Karpas-422 (cell line): ENCODE measurements around the gene PLPP2. TPM values are rescaled to one million over a fixed set of nuclear protein-coding genes. Genes with fewer than 3 reads are reported as not detected.

Experiments
- DNase-seq: peaks from one replicate; pipeline ENCODE4 v3.0.0-alpha.2; 2015
- H2AFZ ChIP-seq: fragments of 200-600 bp; sonication (generic); 2 replicates; pipeline ENCODE4 v1.6.1; 2014; ENCODE audit warnings: antibody characterized with exemption, low read length, mixed read lengths
- H3K27ac ChIP-seq: fragments of 200-600 bp; sonication (generic); 2 replicates; pipeline ENCODE4 v1.5.1; 2014; ENCODE audit warnings: mild to moderate bottlenecking, low read length, moderate library complexity
- H3K27me3 ChIP-seq: fragments of 200-600 bp; sonication (generic); 2 replicates; pipeline ENCODE4 v1.6.1; 2014; ENCODE audit warnings: low read length, mixed read lengths
- H3K36me3 ChIP-seq: fragments of 200-600 bp; sonication (generic); 2 replicates; pipeline ENCODE4 v1.6.1; 2014; ENCODE audit warnings: low read length, mixed read lengths; ENCODE audit not compliant: insufficient read depth
- H3K4me1 ChIP-seq: fragments of 200-600 bp; sonication (generic); 2 replicates; pipeline ENCODE4 v1.6.1; 2014; ENCODE audit warnings: mild to moderate bottlenecking, low read length, mixed read lengths
- H3K4me2 ChIP-seq: fragments of 200-600 bp; sonication (generic); 2 replicates; pipeline ENCODE4 v1.6.1; 2014; ENCODE audit warnings: low read length, low read depth, mild to moderate bottlenecking; ENCODE audit not compliant: poor library complexity, severe bottlenecking
- H3K4me3 ChIP-seq: fragments of 200-600 bp; sonication (generic); 2 replicates; pipeline ENCODE4 v1.5.1; 2014; ENCODE audit warnings: mild to moderate bottlenecking, antibody characterized with exemption, low read length, mixed read lengths
- H3K79me2 ChIP-seq: fragments of 200-600 bp; sonication (generic); 2 replicates; pipeline ENCODE4 v1.6.1; 2014; ENCODE audit warnings: mild to moderate bottlenecking, low read length, mixed read lengths
- H3K9ac ChIP-seq: fragments of 200-600 bp; sonication (generic); 2 replicates; pipeline ENCODE4 v1.6.0; 2014; ENCODE audit warnings: low read length
- H3K9me2 ChIP-seq: fragments of 200-600 bp; sonication (generic), shearing (Covaris generic); replicated peaks from 2 replicates; pipeline ENCODE4 v1.6.0; 2014; ENCODE audit warnings: mild to moderate bottlenecking, low read length, moderate library complexity; ENCODE audit not compliant: insufficient read depth
- H3K9me3 ChIP-seq: fragments of 300-700, 200-600 bp; sonication (generic); 2 replicates; pipeline ENCODE4 v1.6.1; 2014; ENCODE audit warnings: low read length, mixed read lengths
- H4K20me1 ChIP-seq: fragments of 200-600 bp; sonication (generic); 2 replicates; pipeline ENCODE4 v1.6.1; 2014; ENCODE audit warnings: mild to moderate bottlenecking, antibody characterized with exemption, low read length, low read depth; ENCODE audit not compliant: insufficient read depth
- total RNA-seq: library from RNA; depleted of rRNA; stranded (reverse); fragments of >200 nt; shearing (Covaris generic); gene quantifications from 2 replicates; pipeline ENCODE4 v1.2.3, GENCODE V29; 2014; ENCODE audit warnings: low replicate concordance; rRNA removed

Gene PLPP2
- 0.04 and 0.26 TPM in 2 replicates for total RNA-seq

DNA sequence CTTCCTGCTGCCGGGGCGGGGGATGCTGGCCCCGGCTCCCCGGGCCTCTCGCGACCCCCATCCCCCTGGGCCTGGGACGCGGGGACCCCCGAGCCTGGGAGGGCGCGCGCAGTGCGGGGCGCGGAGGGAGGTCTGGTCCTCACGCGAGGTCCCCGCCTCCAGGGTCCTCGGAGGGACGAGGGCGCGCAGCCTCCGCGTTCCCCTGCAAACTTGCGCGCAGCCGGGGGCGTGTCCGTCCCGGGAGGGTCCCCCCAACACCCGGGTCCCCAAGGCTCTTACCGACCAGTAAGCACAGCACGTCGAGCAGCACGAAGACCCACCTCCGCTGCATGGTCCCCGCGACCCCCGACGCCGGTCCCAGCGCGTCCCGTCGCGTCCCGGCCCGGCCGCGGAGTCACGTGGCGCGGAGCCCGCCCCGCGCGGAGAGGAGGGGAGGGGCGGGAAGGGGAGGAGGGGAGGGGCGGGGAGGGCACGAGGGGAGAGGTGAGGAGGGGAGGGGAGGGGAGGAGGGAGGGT lies at the start of gene PLPP2:
PLPP2 (minus strand) TSS at position 398 of the 516 bp plus-strand sequence; CDS start at position 331, 67 bp downstream.
- DNase-seq: no peak

DNA sequence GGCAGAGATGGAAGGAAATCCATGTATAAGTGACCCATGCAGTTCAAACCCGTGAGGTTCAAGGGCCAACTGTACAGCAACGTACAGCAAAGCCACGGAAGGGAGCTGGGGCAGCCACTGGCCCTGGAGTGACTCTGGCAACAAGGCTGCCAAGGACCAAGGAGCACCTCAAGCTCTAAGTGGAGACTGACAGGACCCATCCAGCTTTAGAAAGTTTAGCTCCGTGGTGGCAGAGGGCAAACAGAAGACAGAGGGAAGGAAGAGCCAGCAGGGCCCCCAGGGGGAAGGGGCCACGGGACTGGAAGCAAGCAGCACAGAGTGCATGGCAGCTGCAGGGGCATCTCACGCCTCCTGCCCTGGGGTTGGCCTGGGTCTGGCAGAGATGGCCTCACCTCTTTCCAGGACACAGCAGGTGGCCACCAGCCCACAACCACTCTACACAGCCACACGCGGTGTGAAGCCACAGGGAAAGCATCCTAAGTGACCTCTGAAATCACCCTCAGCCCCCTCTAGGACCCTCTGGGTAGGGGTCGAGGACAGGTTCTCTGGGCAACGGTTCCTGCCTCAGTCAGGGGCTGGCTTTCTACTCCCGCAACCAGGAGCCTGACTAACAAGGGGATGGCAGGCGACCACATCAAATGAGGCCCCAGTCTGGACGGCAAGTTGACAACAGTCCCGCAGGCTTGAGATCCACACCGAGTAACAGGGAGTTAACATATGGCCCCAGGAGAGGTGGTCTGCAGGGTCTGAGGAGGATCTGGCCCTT lies 49.6 kb upstream of the PLPP2 start:
- Histone ChIP-seq H3K4me3 (no peak overlapping the region), H4K20me1 (peaks cover 7% of the 10 kb centered on the region; the same call in 1 of the 2 replicates), H3K36me3 (peaks cover 43% of the 10 kb centered on the region), H3K27ac (no peak overlapping the region), H3K79me2 (peaks cover 80% of the 10 kb centered on the region), H3K9me2 (no peaks in the 10 kb centered on the region), H3K4me1 (peaks cover 21% of the 10 kb centered on the region), H3K9ac (no peak overlapping the region), H3K9me3 (peaks cover 3% of the 10 kb centered on the region), H3K27me3 (no peaks in the 10 kb centered on the region), H3K4me2 (no peak overlapping the region), H2AFZ (no peak overlapping the region)
- peak; percentile 39 for DNase-seq

More for the DNA sequence above, at the start of gene PLPP2:
- no peaks in the 10 kb centered on the region for H3K79me2 ChIP-seq
- no peaks in the 10 kb centered on the region for H3K9me3 ChIP-seq
- no peaks in the 10 kb centered on the region for H4K20me1 ChIP-seq
- H3K4me2 ChIP-seq: no peak within 1 kb of the TSS
- H3K36me3 ChIP-seq: no peaks in the 10 kb centered on the region
- H3K27ac ChIP-seq: no peak within 1 kb of the TSS
- no peak within 1 kb of the TSS for H2AFZ ChIP-seq
- no peak within 1 kb of the TSS for H3K9ac ChIP-seq
- H3K9me2 ChIP-seq: no peaks in the 10 kb centered on the region
- no peaks in the 10 kb centered on the region for H3K4me1 ChIP-seq
- no peak within 1 kb of the TSS for H3K4me3 ChIP-seq
- H3K27me3 ChIP-seq: no peaks in the 10 kb centered on the region

DNA sequence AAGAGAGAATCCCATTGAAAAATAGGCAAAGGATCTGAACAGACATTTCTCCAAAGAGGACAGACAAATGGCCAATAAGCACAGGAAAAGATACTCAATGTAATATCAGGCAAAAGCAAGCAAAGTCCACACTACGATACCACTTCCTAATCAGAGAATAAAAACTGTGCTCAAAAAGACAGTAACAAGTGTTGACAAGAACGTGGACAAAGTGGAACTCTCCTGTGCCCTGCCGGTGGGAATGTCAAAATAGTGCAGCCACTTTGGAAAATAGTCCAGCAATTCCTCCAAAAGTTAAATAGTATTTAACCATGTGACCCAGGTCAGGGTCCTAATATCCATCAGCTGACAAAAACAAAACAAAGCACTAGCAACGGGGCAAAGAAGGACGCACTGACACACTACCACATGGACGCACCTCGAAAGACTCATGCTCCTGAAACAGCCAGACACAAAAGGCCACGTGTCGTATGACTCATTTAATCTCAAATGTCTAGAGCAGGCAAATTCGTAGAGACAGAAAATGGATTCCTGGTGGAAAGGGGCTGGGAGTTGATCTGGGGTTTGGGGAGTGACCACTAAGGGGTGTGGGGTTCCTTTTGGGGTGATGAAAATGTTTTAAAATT lies 48.2 kb upstream of the PLPP2 start:
- Histone ChIP-seq H3K4me1 (peaks cover 13% of the 10 kb centered on the region), H4K20me1 (peaks cover 7% of the 10 kb centered on the region; the same call in 1 of the 2 replicates), H3K36me3 (peaks cover 57% of the 10 kb centered on the region), H3K4me3 (no peak overlapping the region), H3K9ac (no peak overlapping the region), H2AFZ (no peak overlapping the region), H3K27ac (no peak overlapping the region), H3K9me3 (peaks cover 3% of the 10 kb centered on the region), H3K4me2 (no peak overlapping the region), H3K79me2 (peaks cover 94% of the 10 kb centered on the region), H3K9me2 (no peaks in the 10 kb centered on the region), H3K27me3 (no peaks in the 10 kb centered on the region)
- DNase-seq: peak; percentile 36

DNA sequence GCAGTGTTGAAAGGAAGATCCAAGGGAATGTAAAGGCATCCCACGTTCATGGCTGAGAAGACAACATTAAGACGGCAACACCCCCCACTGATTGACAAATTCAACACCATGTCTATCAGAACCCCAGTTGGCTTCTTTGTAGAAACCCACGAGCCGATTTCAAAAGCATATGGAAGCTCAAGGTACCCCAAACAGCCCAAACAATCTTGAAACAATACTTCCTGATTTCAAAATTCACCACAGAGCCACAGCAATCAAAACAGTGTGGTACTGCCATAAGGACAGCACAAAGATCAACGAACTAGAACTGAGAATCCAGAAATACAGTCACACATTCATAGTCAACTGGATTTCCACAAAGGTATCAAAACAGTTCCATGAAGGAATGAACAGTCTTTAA lies 47.2 kb upstream of the PLPP2 start:
- H3K4me1 ChIP-seq: peaks cover 9% of the 10 kb centered on the region
- H3K27me3 ChIP-seq: no peaks in the 10 kb centered on the region
- no peak overlapping the region for H3K4me3 ChIP-seq
- no peak overlapping the region for H3K9ac ChIP-seq
- peaks cover 5% of the 10 kb centered on the region; the same call in 1 of the 2 replicates for H4K20me1 ChIP-seq
- peaks cover 61% of the 10 kb centered on the region for H3K36me3 ChIP-seq
- H3K79me2 ChIP-seq: peaks cover 91% of the 10 kb centered on the region
- H2AFZ ChIP-seq: no peak overlapping the region
- H3K27ac ChIP-seq: no peak overlapping the region
- peak; percentile 34 for DNase-seq
- no peak overlapping the region for H3K4me2 ChIP-seq
- H3K9me3 ChIP-seq: peaks cover 3% of the 10 kb centered on the region
- no peaks in the 10 kb centered on the region for H3K9me2 ChIP-seq

DNA sequence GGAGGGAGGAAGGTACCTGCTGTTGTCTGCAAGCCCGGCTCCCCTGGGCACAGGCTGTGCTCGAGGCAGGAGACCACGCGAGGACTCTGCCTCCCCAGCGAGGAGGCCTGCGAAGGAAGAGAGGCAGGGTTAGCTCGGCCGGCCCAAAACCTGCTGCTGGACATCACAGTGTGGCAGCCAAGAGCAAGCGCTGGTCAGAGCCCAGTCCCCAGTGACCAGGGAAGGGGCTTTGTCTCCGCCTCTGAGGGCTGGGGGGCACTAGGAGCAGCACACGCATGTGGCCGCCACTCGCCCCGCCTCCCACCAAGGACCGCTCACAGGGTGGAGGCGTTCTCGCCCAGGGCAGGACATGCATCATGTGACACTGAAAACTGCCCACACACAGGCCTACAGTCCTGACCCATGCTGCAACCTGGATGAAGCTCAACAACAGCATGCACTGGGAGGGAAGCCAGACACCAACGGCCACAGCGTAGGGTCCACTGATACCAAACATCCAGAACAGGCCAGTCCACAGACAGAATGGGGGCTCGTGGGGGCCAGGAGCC lies 44.9 kb upstream of the PLPP2 start:
- DNase-seq: peak; percentile 7
- Histone ChIP-seq H3K9me3 (peaks cover 6% of the 10 kb centered on the region), H4K20me1 (no peaks in the 10 kb centered on the region), H3K4me1 (no peaks in the 10 kb centered on the region), H2AFZ (no peak overlapping the region), H3K9ac (no peak overlapping the region), H3K9me2 (no peaks in the 10 kb centered on the region), H3K27ac (no peak overlapping the region), H3K4me2 (no peak overlapping the region), H3K27me3 (no peaks in the 10 kb centered on the region), H3K4me3 (no peak overlapping the region), H3K36me3 (peaks cover 53% of the 10 kb centered on the region), H3K79me2 (peaks cover 72% of the 10 kb centered on the region)

DNA sequence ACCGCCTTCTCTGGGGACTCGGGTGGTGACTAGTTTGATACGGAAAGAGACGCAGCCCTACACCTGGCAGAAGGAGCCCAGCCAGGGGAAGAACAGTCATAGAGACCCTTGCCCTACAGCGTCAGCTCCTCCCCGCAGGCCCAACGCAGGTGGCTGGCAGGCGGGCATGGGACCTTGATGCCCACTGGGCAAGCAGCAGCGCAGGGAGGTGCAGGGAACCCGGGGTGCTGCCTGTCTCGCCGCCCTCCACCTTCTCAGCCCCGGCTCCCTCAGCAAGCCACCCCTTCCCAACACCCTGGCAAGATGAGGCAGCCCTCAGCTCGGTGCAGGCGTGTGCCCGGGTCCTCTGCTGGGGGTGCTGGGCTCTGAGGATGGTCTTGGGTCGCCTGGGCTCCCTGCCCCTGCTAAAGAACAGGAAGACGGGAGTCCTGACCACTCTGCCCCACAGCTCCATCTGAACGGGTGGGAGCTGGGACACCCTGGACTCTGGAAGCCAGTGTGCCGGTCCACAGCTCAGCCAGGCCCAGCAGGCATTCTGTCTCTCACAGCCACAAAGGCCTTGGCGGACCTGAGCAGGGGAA lies 44.4 kb upstream of the PLPP2 start:
- Histone ChIP-seq H3K4me1 (no peaks in the 10 kb centered on the region), H3K27me3 (no peaks in the 10 kb centered on the region), H3K27ac (no peak overlapping the region)

DNA sequence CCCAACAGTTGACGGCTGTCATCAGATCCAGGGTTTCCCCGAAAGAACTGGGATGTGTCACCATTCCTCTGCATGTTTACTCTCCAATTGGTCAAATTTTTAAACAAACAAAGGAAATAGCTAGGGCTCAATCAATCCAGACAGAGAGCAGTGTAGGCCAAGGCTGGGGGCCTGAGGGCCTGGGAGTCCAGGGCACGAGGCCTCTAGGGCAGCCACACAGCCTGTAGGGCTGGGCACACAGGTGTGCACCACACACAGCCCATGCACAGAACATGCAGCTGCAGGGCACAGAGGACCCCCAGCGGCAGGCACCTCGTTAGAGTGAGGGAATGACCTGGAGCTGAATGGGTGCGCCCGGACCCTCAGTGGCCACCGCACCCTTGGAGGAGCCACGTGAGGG lies 43.9 kb upstream of the PLPP2 start:
- Histone ChIP-seq H3K4me2 (no peak overlapping the region), H3K4me3 (no peak overlapping the region), H3K79me2 (peaks cover 69% of the 10 kb centered on the region), H3K9me3 (peaks cover 12% of the 10 kb centered on the region), H3K36me3 (peaks cover 57% of the 10 kb centered on the region), H3K4me1 (no peaks in the 10 kb centered on the region), H2AFZ (no peak overlapping the region), H3K27me3 (no peaks in the 10 kb centered on the region), H3K27ac (no peak overlapping the region), H3K9ac (no peak overlapping the region), H3K9me2 (no peaks in the 10 kb centered on the region), H4K20me1 (no peaks in the 10 kb centered on the region)
- DNase-seq: peak; percentile 16

More for the DNA sequence above, 44.4 kb upstream of the PLPP2 start:
- Histone ChIP-seq H3K9me3 (peaks cover 12% of the 10 kb centered on the region), H2AFZ (no peak overlapping the region), H3K9ac (no peak overlapping the region), H3K36me3 (peaks cover 56% of the 10 kb centered on the region), H3K79me2 (peaks cover 72% of the 10 kb centered on the region), H3K4me3 (no peak overlapping the region), H3K9me2 (no peaks in the 10 kb centered on the region), H4K20me1 (no peaks in the 10 kb centered on the region), H3K4me2 (no peak overlapping the region)
- DNase-seq: peak; percentile 5
